Thymus (tissue), 11 donors: ENCODE data around the gene C11orf58. TPM values are rescaled to one million over a fixed set of nuclear protein-coding genes. Genes with fewer than 3 reads are reported as not detected.

Source experiments
- DNase-seq, 9 donors: peaks; one replicate each; pipeline ENCODE4 v3.0.0-alpha.2; 2013; ENCODE audit warnings: low spot score in 9 of 9, low read depth in 6 of 9, missing footprints in 1 of 9
- H3K27ac ChIP-seq, 2 donors: one replicate each; pipeline ENCODE4 v1.5.1; 2013; ENCODE audit warnings: control low read depth in 1 of 2, low read depth in 1 of 2, low read length in 1 of 2, mild to moderate bottlenecking in 1 of 2, moderate library complexity in 1 of 2
- H3K27me3 ChIP-seq, 2 donors: one replicate each; pipeline ENCODE4 v1.5.1; 2013; ENCODE audit warnings: low read length in 1 of 2; ENCODE audit not compliant: control insufficient read depth in 2 of 2, insufficient read depth in 1 of 2
- H3K36me3 ChIP-seq, 2 donors: one replicate each; pipeline ENCODE4 v1.5.1; 2013; ENCODE audit warnings: low read length in 1 of 2, mild to moderate bottlenecking in 1 of 2, moderate library complexity in 1 of 2; ENCODE audit not compliant: control insufficient read depth in 2 of 2, insufficient read depth in 2 of 2
- H3K4me1 ChIP-seq, 2 donors: one replicate each; pipeline ENCODE4 v1.5.1; 2013; ENCODE audit warnings: low read length in 2 of 2; ENCODE audit not compliant: control insufficient read depth in 2 of 2, insufficient read depth in 2 of 2
- H3K4me3 ChIP-seq, 2 donors: one replicate each; pipeline ENCODE4 v1.5.1; 2013; ENCODE audit warnings: low read length in 2 of 2, control low read depth in 1 of 2, mild to moderate bottlenecking in 1 of 2
- H3K9me3 ChIP-seq, 2 donors: one replicate each; pipeline ENCODE4 v1.5.1; 2013; ENCODE audit warnings: low read length in 1 of 2, mild to moderate bottlenecking in 1 of 2; ENCODE audit not compliant: control insufficient read depth in 2 of 2, insufficient read depth in 1 of 2
- WGBS: extraction: QIAGEN DNeasy Blood & Tissue Kit; methylation state at CpG from one replicate; pipeline ENCODE4 v1.1.7; 2013; 5-methylcytosine and 5-hydroxymethylcytosine counted together
- polyA plus RNA-seq: library from polyadenylated mRNA; stranded (reverse); fragments of 200-250 nt; gene quantifications from one replicate; pipeline ENCODE4 v1.2.3, GENCODE V29; 2013
- total RNA-seq: library from RNA; stranded (reverse); fragments of 120-200 nt; gene quantifications from one replicate; pipeline ENCODE4 v1.2.4, GENCODE V29; 2013
- donor health status: healthy.

The C11orf58 gene
- total and polyA plus RNA-seq, 2 donors = 179 to 212 TPM

DNA sequence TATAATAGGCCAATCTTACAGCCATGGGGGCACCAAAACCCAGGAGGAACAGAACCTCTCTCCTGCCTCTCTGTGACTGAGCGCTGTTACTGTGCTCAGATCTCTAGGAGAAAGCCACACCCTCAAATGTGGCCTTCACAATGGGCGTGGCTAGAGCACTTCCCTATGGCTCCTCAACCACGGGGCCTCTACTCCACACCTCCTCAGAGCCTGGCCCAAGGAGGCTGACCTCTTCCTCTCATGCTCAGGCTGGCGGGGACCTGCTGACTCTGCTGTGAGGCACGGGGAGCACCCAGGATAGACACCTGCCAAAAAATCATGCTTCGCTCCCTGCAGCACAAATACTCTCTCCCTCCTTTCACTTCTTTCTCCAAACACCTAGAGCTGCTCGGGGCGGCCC is 41.0 kb downstream of the C11orf58 start:
- H3K36me3 ChIP-seq = peaks cover 0 to 3% of the 10 kb centered on the region in 2 donors
- DNase-seq = no peak
- peaks cover 0 to 10% of the 10 kb centered on the region in 2 donors for H3K4me1 ChIP-seq
- H3K27me3 ChIP-seq = no peaks in the 10 kb centered on the region
- WGBS = 82% methylated on average over 8 of the region's 8 CpGs
- no peak overlapping the region for H3K27ac ChIP-seq
- no peak overlapping the region for H3K4me3 ChIP-seq
- no peaks in the 10 kb centered on the region for H3K9me3 ChIP-seq

DNA sequence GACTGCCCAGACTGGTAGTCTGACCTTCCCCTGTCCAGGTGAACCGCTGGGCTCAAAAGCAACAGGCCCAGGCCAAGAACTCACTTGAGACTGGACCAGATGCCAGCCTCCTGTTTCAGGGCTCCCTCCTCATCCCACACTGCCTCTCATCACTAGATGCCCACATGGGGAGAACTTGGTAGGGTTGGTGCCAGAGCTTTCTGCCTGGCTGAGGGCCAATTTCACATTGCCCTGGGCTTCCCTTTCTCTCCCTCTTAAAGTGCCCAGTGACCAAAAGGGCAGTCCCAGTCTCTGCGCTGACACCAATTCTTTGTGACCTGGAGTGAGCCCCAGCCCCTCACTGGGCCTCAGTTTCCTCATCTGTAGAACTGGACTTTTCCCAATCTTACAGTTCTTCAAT is 41.7 kb downstream of the C11orf58 start:
- Histone ChIP-seq H3K36me3 (peaks cover 0 to 3% of the 10 kb centered on the region in 2 donors), H3K27me3 (no peaks in the 10 kb centered on the region), H3K27ac (no peak overlapping the region), H3K9me3 (no peaks in the 10 kb centered on the region), H3K4me1 (peaks cover 0 to 9% of the 10 kb centered on the region in 2 donors), H3K4me3 (no peak overlapping the region)
- DNase-seq = no peak
- 97% methylated on average over 2 of the region's 2 CpGs for WGBS

DNA sequence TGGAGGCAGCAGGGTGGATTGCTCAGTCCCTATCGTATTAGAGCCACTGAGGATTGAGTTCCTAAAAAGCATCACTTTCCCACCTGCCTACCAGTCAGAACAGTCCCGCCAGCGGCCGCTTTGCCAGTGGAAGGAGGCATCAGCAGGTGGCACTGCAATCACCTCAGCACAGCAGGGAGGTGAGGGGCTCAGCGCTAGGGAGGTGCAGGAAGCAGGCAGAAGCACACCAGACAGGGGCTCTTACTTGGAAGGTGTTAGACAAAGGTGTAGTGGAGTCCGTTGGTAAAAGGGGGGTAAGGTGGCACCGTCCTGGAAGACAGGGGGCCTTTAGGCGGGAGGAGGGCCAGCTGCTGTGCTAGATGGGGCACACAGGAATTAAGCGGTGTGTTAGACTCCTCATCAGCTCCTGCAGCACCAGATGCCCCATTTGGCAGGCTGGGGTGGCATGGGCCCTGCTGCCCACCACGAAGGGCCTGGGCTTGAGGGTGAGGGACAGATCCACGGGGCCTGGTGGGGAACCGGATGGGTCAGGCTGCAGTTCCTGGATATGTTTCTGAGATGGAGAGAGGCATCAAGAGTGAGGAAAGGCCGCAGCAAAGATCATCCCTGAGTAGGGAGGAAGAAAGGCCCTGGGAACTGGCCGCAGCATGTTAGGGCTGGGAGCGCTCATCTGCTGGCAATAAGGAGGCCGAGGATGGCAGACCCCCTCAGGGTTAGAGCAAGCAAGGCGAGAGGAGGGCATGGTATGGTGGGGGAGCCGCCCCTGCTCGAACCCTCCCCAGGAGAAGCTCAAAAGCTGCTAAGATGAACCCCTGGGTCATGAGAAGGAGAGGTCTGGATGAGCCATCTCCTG is 42.5 kb downstream of the C11orf58 start:
- Histone ChIP-seq H3K27me3 (no peaks in the 10 kb centered on the region), H3K4me1 (peaks cover 0 to 4% of the 10 kb centered on the region in 2 donors), H3K9me3 (no peaks in the 10 kb centered on the region), H3K27ac (no peak overlapping the region), H3K4me3 (no peak overlapping the region), H3K36me3 (peaks cover 0 to 3% of the 10 kb centered on the region in 2 donors)
- no peak for DNase-seq
- WGBS = 93% methylated on average over 19 of the region's 19 CpGs

DNA sequence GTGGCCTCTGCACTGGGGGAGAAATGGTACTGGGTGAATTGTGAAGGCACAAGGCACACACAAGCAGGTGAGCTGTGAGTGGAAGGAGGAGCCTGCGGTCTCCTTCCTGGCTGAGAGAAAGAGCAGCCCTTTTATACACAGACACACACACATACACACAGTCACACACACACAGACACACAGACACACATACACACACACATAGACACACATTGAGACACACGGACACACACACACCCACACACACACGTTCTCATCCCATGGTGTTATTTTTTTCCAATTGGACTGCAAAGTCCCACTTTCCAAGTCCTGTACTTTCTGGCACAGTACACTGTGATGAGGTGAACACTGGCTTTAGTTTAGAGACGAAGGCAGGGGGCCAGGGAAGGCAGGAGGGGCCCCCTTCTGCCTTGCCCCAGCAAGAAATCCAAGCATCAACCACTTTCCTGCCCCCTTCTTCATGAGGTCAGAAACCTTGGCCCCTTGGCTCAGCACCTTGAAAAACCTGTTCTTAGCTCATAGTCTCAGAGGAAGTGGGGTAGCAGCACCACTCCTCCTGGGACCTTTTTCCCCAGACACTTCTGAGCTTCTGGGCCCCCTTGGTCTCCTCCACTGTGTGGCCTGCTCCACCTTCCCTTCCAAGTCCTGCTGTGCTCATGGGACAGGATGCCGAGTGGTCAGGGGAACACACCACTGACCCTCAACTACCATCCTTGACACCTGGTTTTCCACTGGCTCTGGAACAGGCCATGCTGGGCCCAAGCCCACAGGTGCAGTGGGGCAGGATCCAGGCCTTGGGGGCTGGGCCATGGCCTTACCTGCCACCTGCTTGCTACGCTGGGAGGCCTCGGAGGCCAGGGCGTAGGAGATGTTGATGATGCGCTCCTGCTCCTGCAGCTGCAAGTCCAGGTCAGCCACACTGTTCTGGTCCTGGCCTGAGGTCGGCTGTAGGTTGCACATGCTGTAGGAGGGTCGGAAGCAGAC is 43.8 kb downstream of the C11orf58 start:
- Histone ChIP-seq H3K4me3 (no peak overlapping the region), H3K9me3 (no peaks in the 10 kb centered on the region), H3K27me3 (no peaks in the 10 kb centered on the region), H3K4me1 (no peaks in the 10 kb centered on the region), H3K27ac (no peak overlapping the region), H3K36me3 (peaks cover 0 to 3% of the 10 kb centered on the region in 2 donors)
- DNase-seq = no peak
- 96% methylated on average over 11 of the region's 11 CpGs for WGBS

GRCh38 chr11:16783321-16783801 is 44.9 kb downstream of the C11orf58 start:
- 97% methylated on average over 22 of the region's 22 CpGs for WGBS
- Histone ChIP-seq H3K4me3 (no peak overlapping the region), H3K4me1 (no peaks in the 10 kb centered on the region), H3K27me3 (no peaks in the 10 kb centered on the region), H3K36me3 (peaks cover 0 to 3% of the 10 kb centered on the region in 2 donors), H3K27ac (no peak overlapping the region), H3K9me3 (no peaks in the 10 kb centered on the region)
- DNase-seq = no peak

DNA sequence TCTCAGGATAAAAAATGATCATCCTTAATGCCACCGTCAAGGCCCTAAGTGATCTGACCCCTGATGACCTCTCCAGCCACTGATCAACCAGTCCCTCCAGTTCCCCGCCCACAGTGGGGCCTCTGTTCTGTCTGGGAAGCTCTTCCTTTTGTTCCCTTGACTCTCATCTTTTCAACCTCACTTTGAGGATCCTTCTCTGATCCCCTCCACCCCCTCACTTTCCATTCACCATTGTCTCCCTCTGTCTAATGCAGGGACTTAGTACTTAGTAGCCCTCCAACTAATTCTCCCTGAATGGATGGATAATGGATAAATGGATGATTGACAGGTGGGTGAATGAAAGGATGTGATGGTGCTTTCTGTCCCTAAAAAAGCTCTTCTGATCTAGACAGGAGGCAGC is 45.6 kb downstream of the C11orf58 start:
- H3K4me3 ChIP-seq = no peak overlapping the region
- peaks cover 0 to 3% of the 10 kb centered on the region in 2 donors for H3K36me3 ChIP-seq
- H3K9me3 ChIP-seq = no peaks in the 10 kb centered on the region
- no peaks in the 10 kb centered on the region for H3K27me3 ChIP-seq
- no peak overlapping the region for H3K27ac ChIP-seq
- no peaks in the 10 kb centered on the region for H3K4me1 ChIP-seq
- no peak for DNase-seq
- 93% methylated on average over 2 of the region's 2 CpGs for WGBS

DNA sequence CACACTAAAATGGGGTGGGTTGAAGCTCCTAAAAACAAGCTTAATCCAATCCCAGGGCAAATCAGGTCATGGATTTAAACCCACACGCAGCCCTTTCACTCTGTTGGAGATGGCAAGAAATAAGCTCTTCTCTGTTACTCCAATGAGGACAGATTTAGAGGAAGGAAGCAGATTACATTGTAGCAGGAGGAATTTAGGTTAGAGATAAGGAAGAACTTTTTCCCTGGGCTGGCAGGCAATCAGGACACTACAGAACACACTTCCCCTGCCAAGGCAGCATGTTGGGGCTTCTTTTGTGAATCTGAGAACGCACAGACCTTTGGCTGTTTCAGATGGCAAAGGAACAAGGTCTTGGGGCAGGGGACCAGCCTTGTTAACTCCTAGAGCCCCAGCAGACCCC is 46.2 kb downstream of the C11orf58 start:
- H3K36me3 ChIP-seq = peaks cover 0 to 3% of the 10 kb centered on the region in 2 donors
- no peaks in the 10 kb centered on the region for H3K27me3 ChIP-seq
- H3K9me3 ChIP-seq = no peaks in the 10 kb centered on the region
- no peak overlapping the region for H3K4me3 ChIP-seq
- 96% methylated on average over 2 of the region's 2 CpGs for WGBS
- no peaks in the 10 kb centered on the region for H3K4me1 ChIP-seq
- DNase-seq = no peak
- no peak overlapping the region for H3K27ac ChIP-seq

DNA sequence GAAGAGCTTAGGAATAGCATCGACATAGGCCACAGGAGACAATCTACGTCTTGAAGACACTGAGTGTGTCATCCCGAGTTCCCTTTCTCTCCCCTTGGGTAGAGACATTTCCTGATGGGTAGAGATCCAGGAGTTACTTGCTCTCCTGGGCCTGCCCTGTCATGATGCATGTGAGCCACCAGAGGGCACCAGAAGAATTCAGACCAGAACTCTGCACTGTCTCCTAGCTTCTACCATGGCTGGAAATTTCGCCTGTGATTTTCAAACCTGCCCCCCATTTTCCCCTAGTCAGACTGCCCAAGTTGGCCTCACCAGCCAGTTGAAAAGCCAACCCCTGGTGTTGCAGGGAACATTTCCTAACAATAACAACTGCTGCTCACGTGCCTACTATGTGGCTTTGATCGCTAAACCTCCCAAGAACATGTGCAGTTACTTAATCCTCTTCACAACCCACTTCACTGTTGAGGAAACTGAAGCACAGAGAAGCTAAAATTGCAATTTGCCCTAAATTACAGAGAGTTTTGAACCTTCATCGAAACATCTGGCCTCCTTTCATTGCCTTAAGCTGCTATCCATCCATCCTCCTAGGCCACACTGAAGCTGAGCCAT is 47.2 kb downstream of the C11orf58 start:
- H3K4me1 ChIP-seq = peaks cover 0 to 2% of the 10 kb centered on the region in 2 donors
- no peak overlapping the region for H3K27ac ChIP-seq
- H3K4me3 ChIP-seq = no peak overlapping the region
- no peaks in the 10 kb centered on the region for H3K9me3 ChIP-seq
- no peaks in the 10 kb centered on the region for H3K27me3 ChIP-seq
- WGBS = 64% methylated on average over 7 of the region's 7 CpGs
- peak in 7 of 9 donors; percentile 38 to 69 (median 47) for DNase-seq
- H3K36me3 ChIP-seq = peaks cover 0 to 3% of the 10 kb centered on the region in 2 donors
